ENCODE measurements around the gene ZNF688.
A peak's percentile ranks its signal among the peaks of the same experiment; 100 is the strongest.
"Not testable (repeated sequence)": the region's sequence is repeated elsewhere in the genome, so short reads cannot be mapped to it uniquely, and the experiment has no call there.

The ZNF688 gene

DNA sequence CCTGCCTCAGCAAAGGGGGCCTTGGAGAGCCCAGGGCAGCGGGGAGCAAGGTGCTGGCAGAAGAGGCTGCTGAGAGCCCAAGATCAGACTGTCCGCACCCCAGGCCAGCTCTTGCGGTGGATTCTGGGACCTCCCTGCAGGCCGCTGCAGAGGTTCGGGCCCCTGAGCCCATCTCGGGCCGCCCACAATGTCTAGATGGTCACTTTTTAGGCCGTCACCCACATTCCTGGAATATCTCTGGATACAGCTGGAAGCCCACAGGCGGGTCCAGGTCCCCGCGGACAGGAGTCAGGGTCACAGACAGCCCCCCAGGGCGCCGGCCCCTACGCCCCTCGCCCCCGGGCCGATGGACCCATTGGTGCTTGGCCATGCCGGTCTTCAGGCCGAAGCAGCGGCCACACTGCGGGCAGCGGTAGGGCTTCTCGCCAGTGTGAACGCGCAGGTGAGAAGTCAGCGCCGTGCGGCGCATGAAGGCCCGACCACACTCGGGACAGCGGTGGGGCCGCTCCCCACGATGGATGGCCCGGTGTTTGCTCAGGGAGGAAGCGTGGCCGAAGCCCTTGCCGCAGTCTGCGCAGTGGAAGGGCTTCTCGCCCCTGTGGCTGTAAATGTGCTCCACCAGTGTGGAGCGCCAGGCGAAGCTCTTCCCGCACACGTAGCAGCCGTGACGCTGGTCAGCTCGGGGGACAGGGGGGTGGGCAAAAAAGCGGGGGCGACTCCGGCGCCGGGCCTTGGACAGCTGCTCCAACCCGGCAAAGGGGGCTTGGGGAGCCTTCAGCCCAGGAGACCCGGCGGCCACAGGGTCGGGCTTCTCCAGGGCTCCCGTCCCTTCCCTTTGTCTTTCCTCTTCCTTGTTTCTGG, 39.0 kb downstream of the ZNF688 start:
- DNase-seq, result no peak

DNA sequence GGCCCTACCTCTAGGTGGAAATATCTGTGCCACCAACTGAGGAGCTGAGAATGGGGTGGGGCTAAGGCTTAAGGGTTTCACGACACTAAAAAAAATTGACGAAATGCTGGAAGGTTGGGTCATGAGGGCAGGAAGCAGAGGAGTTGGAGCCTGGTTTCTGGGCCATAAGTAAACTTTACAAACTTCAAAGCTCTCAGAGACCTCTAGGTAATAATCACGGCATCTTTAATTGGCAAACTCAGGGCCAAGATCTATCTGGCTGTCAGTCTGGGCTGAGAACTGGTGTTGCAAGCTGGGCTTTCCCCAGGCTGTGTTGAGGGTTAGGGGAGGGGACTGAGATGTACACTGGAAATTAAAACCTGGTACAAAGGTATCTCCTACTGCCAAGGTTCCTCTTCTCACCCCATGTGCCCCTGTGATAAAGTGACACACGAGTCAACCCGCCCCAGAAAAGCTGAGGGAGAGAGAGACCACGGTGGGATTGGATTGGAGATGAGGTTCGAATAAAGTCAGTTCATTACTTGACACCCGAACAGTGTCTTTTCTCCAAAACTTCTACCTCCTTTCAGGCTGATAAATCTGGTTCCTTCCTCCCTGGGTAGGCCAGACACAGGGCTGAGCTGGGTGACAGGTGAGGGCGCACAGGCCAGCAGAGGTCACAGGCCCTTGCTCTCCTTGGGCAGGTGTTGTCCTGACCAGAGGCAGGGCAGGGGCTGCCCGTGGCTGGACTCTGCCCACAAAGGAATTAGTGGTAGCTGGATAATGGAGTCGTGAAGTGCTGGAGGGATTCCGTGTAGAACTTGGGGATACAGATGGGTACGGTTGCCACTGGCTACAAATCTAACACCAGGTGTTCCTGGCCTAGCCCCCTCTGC, 41.1 kb downstream of the ZNF688 start:
- DNase-seq, result no peak

DNA sequence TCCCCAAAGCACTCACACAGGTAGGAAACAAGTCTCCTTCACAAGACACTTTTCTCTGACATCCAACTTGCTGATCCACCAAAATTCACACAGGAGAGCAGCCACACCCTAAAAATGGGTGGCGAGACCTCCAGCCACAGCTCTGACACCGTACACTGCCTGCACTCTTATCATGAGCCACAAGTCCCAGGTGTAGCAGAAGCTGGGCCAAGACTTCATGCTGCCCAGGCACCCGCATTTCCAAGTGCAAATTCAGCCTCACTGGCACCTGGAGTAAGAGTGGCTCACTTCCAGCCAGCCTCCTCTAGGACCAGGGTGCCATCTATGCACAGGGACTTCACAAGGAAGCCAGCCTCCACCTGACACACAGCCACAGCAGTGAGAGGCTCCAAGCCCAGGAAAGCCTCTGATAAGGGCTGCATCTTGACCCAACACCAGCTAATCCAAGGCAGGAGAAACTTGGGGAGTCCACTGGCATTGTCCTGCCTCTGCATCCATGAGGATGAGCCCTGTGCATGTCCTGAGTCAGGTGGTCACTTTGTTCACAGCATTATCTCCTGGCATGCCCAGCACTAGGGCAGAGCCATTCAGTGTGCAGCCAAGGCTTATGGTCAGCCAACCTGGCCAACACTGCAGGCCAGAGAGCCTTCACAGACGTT, 42.6 kb downstream of the ZNF688 start:
- DNase-seq, result no peak

DNA sequence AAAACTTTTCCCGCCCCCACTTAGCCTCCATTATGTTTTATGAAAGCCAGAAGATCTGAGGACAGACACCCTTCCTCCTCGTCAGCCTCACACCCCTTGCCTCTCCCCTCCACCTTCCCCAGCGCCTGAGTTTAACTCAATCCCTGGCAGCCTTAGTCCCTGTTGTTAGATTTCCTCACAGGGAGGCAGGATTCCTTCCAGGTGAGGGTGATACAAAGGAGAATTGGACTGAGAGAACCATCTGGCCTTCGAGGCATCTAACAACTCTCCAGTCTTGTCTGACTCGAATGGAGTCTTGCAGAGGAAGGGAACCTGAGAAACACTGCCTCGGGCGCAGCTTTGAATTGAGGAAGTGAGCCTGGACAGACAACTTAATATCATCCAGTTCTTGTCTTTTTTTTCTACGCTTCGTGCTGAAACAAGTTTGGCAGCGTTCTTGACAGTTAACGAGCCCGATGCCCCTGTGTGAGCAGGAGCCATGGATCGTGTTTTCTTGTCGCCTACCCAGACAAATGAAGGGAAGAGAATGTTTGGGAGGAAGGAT, 43.8 kb downstream of the ZNF688 start:
- peak; percentile 53 for DNase-seq

DNA sequence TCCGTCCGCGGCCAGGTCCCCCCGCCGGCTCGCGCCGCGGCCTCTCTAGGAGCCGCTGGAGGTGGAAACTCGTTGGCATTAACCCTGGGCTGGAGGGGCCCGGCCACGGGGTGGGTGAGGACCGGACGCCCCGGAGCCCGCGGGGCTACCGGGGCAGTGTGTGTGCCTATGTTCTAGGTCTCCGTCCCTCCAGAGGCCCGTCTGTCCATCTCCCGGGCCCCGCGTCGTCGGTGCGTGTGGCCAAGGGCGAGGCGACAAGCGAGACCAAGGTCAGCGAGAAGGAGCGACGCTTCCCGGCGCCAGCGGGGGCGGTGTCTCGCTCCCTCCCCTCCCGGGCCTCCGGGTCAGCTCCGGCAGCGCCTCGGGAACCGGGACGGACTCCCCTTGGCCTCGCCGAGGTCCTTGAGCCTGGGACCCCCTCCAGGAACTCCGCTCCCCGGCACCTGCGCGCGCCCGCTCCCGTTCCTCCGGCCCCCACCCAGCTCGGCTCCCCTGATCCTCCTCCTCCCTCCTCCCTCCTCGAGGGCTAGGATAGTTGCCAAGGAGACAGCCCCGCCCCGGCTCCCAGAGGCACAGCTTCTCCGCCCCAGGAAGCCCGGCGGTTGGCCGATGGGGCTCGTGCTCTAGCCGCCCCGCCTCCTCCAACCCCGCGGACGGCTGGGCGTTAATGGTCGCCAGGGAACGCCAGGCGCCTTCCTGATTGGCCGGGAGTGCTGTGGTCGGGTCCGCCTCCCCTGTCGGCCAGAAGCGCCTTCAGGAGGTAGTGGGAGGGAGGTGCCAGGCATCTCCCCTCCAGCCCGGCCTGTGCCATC, 44.5 kb downstream of the ZNF688 start:
- DNase-seq, result peak; percentile 98

DNA sequence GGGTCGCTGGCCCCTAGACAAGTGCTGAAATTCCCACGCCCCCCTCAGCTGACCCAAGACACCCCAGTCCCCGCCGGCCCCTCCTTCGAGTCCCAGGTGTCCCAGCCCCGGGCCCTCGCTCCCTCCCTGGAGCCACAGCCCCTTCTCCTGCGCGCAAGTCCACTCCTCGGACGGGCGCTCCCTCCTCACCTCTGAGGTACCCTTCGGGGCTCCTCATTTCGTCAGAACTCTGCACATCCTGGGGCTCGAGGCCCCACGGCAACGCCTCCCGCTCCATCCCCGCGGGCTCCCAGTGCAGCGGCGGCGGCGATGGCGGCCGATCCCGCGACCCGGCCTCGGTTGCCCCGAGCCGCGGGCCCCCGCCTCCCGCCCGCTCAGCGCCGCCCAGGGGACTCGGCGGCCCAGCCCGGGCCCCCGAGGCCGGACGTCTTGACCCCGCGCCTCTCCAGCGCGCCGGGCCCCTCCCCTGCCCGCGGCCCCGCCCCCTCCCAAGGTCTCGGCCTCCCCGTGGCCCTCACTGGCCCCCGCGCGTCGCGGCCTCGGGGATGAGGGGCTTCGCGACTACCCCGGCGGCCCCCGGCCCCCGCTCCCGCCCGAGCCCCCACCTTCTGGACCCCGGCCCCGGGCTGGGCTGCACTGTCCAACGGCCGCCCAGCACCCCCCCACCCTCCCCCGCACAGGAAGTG, 45.2 kb downstream of the ZNF688 start, which contains the start of gene ZNF768:
ZNF768 (minus strand) TSS at position 430 of the 686 bp plus-strand sequence; CDS start at position 277, 153 bp downstream.
- DNase-seq, result peak; percentile 76

DNA sequence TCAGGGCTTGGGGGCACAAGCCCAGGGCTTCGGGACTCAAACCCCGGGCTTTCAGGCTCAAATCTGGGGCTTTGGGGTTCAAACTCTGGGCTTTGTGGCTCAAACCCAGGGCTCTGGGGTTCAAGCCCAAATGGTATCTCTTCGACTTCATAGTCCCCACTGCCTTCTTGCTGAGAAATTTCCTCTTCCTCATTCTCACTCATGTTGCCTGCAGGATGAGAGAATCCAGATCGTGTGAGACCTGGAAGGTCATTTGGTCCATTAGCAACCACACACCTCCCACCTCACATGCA, 45.7 kb downstream of the ZNF688 start:
- DNase-seq, result no peak

DNA sequence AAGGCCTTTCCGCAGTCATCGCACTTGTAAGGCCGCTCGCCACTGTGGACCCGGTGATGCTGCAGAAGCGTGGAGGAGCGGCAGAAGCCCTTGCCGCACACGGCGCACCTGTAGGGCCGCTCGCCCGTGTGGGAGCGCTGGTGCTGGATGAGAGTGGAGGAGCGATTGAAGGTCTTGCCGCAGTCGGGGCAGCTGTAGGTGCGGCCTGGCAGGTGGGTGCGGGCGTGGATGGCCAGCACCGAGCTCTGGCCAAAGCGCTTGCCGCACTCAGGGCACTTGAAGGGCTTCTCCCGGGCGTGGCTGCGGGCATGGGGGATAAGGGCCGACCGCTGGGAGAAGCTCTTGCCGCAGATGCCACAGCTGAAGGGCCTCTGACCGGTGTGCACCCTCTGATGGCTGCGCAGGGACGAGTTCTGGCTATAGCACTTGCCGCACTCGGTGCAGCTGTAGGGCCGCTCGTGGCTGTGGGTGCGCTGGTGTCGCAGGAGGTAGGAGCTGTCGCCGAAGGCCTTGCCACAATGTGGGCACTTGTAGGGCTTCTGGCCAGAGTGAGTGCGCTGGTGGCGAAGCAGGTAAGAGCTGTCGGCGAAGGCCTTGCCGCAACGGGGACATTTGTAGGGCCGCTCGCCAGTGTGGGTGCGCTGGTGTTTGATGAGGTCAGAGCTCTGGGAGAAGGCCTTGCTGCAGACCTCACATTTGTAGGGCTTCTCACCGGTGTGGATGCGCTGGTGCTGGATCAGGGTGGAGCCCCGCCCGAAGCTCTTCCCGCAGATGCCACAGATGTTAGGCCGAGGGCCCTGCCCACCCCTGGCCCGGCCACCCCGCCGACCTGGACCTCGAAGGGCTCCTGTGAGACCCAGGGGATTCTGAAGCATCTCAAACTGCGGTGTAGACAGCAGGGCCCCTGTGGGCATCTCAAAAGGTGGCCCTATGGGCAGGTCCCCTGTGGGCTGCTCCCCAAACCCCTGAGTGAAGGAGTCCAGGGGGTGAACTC, 46.6 kb downstream of the ZNF688 start:
- DNase-seq, result no peak

DNA sequence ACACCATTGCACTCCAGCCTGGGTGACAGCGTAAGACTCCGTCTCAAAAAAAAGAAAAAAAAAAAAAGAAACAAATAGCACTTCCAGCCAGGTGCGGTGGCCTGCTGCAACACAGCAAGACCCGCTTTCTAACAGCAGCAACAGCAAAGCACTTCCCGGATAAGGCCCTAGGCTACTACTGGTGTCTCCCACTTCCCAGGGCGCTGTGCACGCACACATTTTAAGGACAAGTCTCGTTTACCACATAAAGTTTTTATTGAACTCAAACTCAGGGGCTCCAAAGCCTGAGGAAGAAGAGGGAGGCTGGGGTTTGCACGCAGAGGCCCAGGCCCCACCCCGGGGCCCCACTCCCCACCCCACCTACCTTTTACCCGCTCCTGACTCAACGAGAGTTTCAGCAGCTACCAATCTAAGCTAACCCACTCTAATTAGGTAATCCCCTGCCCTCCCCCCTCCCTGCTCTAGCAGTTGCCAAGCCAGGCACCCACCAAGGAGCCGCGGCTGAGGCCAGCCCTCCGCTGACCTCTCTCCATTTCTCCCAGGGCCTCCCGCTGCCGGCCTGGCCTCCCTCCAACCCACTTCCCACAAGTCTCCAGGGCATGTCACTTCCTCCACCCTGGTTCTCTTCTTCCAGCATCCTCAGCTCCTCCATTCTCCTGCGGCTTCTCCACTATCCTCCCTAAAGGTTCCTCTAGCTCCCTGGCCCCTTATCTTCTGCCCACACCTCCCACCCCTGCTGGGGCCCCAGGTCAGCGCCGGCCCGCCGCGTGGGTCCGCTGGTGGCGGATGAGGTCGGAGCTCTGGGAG, 47.5 kb downstream of the ZNF688 start:
- peak; percentile 2 for DNase-seq

DNA sequence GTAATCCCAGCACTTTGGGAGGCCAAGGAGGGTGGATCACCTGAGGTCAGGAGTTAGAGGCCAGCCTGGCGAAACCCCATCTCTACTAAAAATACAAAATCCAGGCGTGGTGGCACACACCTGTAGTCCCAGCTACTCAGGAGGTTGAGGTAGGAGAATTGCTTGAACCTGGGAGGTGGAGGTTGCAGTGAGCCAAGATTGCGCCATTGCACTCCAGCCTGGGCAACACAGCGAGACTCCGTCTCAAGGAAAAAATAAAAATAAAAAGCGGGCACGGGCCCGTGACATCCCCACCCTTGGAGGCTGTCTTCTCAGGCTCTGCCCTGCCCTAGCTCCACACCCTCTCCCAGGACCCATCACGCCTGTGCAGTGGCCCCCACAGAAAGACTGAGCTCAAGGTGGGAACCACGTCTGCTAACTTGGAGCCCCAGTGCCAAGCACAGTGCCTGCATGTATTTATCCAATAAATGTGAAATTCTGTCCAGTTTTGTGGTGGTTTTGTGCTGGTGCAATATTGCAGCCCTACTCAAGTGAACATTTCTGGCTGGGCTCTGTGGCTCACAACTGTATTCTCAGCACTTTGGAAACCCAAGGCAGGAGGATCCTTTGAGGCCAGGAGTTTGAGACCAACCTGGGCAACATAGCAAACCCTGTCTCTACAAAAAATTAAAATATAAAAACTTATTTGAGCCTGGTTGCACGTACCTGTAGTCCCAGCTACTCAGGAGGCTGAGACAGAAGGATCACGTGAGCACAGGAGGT, 48.6 kb downstream of the ZNF688 start:
- DNase-seq, result not testable (repeated sequence)

DNA sequence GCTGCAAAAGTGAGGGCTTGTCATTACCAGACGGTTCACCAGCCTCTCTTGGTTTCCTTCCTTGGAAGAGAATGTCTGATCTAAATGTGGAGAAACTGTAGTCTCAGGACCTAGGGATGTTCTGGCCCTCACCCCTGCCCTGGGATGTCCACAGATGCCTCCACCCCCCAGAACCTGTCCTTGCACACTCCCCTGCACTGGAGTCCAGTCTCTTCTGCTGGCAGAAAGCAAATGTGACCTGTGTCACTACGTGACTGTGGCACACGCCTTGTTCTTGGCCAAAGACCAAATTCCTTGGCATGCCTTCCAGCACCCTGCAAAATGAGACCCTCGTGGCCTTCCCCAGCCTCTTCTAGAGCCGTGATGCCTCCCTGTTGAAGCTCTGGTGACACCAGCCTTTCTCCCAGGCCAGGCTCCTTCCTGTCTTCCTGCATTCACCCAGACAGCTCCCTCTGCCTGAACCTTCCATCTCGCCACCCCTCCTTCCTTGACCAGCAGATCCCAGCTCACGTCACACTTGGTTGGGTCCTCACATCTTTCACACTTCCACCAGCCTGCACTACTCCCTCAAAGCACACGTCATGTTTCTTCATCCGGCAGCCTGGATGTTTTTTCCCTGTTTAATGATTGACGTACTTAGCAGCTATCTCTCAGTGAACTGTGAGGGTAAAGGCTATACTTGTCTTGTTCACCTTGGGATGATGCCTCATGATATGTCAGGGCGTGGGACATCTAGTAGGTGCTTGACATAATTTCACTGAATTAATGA, 49.5 kb downstream of the ZNF688 start:
- no peak for DNase-seq

DNA sequence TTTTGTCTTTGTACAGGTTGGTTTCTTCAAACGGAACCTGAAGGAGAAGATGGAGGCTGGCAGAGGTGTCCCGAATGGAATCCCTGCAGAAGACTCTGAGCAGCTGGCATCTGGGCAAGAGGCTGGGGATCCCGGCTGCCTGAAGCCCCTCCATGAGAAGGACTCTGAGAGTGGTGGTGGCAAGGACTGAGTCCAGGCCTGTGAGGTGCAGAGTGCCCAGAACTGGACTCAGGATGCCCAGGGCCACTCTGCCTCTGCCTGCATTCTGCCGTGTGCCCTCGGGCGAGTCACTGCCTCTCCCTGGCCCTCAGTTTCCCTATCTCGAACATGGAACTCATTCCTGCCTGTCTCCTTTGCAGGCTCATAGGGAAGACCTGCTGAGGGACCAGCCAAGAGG, 50.0 kb downstream of the ZNF688 start:
- DNase-seq, result no peak
